ENCODE data around the gene PER1.

DNA sequence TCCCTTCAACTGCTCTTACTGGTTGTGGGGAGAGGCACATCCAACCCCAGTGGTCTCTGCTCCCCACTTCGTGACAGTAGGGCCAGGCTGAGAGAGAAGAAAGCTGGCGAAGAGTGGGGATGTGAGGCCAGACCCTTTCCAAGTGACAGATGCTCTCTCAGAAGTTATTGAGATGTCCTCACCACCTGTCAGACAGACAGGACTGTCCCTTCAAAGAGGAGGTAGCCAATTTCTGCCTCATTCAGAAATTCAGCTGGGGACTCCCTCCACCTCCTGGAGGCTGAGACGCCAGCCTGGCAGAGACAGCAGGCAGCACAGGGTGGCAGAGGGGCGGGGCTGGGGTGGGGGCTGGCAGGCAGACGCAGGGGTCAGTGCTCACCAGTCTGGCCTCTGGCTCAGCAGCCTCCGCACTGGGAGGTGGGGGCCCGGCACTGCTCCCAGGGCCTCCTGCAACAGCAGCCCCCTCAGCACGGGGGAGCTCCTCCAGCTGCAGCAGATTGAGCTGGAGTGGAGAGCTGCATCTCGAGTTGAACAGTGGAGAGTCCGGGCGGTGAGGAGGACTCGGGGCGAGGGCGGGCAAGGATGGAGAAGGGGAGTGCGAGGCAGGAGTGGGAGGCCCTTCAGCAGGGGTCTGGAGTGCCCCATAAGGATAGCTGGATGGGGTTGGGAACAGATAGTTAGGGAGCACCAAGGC lies 9.2 kb downstream of the PER1 start:
- TF ChIP-seq, protein P1, sequence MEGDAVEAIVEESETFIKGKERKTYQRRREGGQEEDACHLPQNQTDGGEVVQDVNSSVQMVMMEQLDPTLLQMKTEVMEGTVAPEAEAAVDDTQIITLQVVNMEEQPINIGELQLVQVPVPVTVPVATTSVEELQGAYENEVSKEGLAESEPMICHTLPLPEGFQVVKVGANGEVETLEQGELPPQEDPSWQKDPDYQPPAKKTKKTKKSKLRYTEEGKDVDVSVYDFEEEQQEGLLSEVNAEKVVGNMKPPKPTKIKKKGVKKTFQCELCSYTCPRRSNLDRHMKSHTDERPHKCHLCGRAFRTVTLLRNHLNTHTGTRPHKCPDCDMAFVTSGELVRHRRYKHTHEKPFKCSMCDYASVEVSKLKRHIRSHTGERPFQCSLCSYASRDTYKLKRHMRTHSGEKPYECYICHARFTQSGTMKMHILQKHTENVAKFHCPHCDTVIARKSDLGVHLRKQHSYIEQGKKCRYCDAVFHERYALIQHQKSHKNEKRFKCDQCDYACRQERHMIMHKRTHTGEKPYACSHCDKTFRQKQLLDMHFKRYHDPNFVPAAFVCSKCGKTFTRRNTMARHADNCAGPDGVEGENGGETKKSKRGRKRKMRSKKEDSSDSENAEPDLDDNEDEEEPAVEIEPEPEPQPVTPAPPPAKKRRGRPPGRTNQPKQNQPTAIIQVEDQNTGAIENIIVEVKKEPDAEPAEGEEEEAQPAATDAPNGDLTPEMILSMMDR (IDR thresholded peaks at IDR 0.05), result no peak
- TF ChIP-seq POLR2AphosphoS5 (IDR thresholded peaks at IDR 0.05) (no peak), POLR2A (IDR thresholded peaks at IDR 0.05) (no peak)
